GM12878 (cell line): ENCODE data around the gene NXPH1. TPM values are rescaled to one million over a fixed set of nuclear protein-coding genes. Genes with fewer than 3 reads are reported as not detected.

Experiments
- ATAC-seq: fragments of 200-7000 bp; cut with Tn5 transposase; 3 replicates; pipeline ENCODE4 v1.9.1; 2020; ENCODE audit warnings: mild to moderate bottlenecking, moderate library complexity
- BruUV-seq: library from RNA; stranded (reverse); fragments of 400-500 nt; replicated peaks from 2 replicates; lab custom pipeline; 2021; lab: Mats Ljungman, UMichigan
- CTCF ChIA-PET: fragments of 300-600 bp; sonication (Branson Sonifier 250); formaldehyde crosslinking; extraction: SDS; loops from one replicate; lab custom pipeline; 2021; ENCODE audit warnings: inconsistent platforms; lab: Yijun Ruan, JAX
- POLR2A ChIA-PET: fragments of 350-600 bp; formaldehyde crosslinking; extraction: SDS; loops from one replicate; lab custom pipeline; 2021; ENCODE audit warnings: inconsistent platforms; lab: Charles Lee
- RAD21 ChIA-PET: fragments of 300-600 bp; sonication (Branson Sonifier 250); formaldehyde crosslinking; loops from one replicate; lab custom pipeline; 2023; ENCODE audit warnings: antibody characterized with exemption; ENCODE audit not compliant: unreplicated experiment; lab: Charles Lee
- SMC1A ChIA-PET: fragments of 300-600 bp; sonication (Branson Sonifier 250); formaldehyde crosslinking; loops from one replicate; lab custom pipeline; 2023; ENCODE audit not compliant: unreplicated experiment, uncharacterized antibody; lab: Charles Lee
- DNase-seq: peaks from one replicate; pipeline ENCODE4 v3.0.0-alpha.2; 2011; ENCODE audit warnings: low read depth, low spot score
- FAIRE-seq: peaks from 3 replicates; lab custom pipeline; 2011; peaks lifted over from hg19 to GRCh38; lab: Jason Lieb, UNC
- H2AFZ ChIP-seq: 2 replicates; pipeline ENCODE4 v1.6.0; 2011; ENCODE audit warnings: low read depth, low read length, control low read depth; ENCODE audit not compliant: control insufficient read depth
- H3K27ac ChIP-seq: 2 replicates; pipeline ENCODE4 v1.5.1; 2011; ENCODE audit warnings: control low read depth; ENCODE audit not compliant: control insufficient read depth, insufficient read depth
- H3K27me3 ChIP-seq, 2 experiments: replicated peaks in 1 of 2; 2 replicates each; pipeline versions ENCODE4 v1.6.0 to v1.6.1; 2011; ENCODE audit warnings: low read length in 1 of 2; ENCODE audit not compliant: control insufficient read depth in 2 of 2, insufficient read depth in 2 of 2
- H3K36me3 ChIP-seq, 2 experiments: 2 replicates each; pipeline ENCODE4 v1.5.1; 2011; ENCODE audit warnings: low read length in 1 of 2; ENCODE audit not compliant: control insufficient read depth in 2 of 2, insufficient read depth in 2 of 2
- H3K4me1 ChIP-seq: 2 replicates; pipeline ENCODE4 v1.6.1; 2011; ENCODE audit warnings: mild to moderate bottlenecking, low read length, moderate library complexity, mixed read lengths; ENCODE audit not compliant: control insufficient read depth, insufficient read depth
- H3K4me2 ChIP-seq: 2 replicates; pipeline ENCODE4 v1.6.0; 2011; ENCODE audit warnings: control low read depth; ENCODE audit not compliant: control insufficient read depth, insufficient read depth
- H3K4me3 ChIP-seq: fragments of 200-600 bp; sonication (generic); 2 replicates; pipeline ENCODE4 v1.5.1; 2016
- H3K79me2 ChIP-seq: 2 replicates; pipeline ENCODE4 v1.6.0; 2011; ENCODE audit warnings: low read length; ENCODE audit not compliant: control insufficient read depth, insufficient read depth
- H3K9ac ChIP-seq: 2 replicates; pipeline ENCODE4 v1.8.0; 2011; ENCODE audit warnings: low read length, control low read depth, mixed read lengths; ENCODE audit not compliant: control insufficient read depth, insufficient read depth
- H3K9me3 ChIP-seq: replicated peaks from 3 replicates; pipeline ENCODE4 v1.5.1; 2011; ENCODE audit warnings: mild to moderate bottlenecking, low read length; ENCODE audit not compliant: control insufficient read depth, insufficient read depth
- H4K20me1 ChIP-seq: 2 replicates; pipeline ENCODE4 v1.6.0; 2011; ENCODE audit not compliant: control insufficient read depth, insufficient read depth
- ATF3 ChIP-seq: IDR thresholded peaks from 2 replicates; pipeline ENCODE4 v1.6.1; 2011; ENCODE audit warnings: low read depth, mild to moderate bottlenecking, low read length, moderate library complexity, borderline replicate concordance; ENCODE audit errors: extremely low read depth
- BCL11A ChIP-seq: IDR thresholded peaks from 2 replicates; pipeline ENCODE4 v1.6.1; 2011; ENCODE audit warnings: low read depth, low read length
- E2F8 ChIP-seq: fragments of 450-650 bp; IDR thresholded peaks from 2 replicates; pipeline ENCODE4 v1.6.1; 2018; ENCODE audit warnings: mild to moderate bottlenecking, low read depth, moderate library complexity; ENCODE audit not compliant: partially characterized antibody
- EED ChIP-seq: sonication (generic); IDR thresholded peaks from 2 replicates; pipeline ENCODE4 v1.6.1; 2016; ENCODE audit warnings: antibody characterized with exemption, low read depth
- GATAD2B ChIP-seq: fragments of 450-650 bp; conservative IDR thresholded peaks from 2 replicates; pipeline ENCODE4 v1.6.1; 2017; ENCODE audit warnings: low read depth, mild to moderate bottlenecking, moderate library complexity
- JUNB ChIP-seq: IDR thresholded peaks from 2 replicates; pipeline ENCODE4 v1.6.1; 2016; ENCODE audit warnings: antibody characterized with exemption, mild to moderate bottlenecking
- NFYB ChIP-seq: IDR thresholded peaks from 2 replicates; pipeline ENCODE4 v1.6.1; 2011; ENCODE audit warnings: low read depth, mild to moderate bottlenecking, low read length, improper control_type of control experiment, moderate library complexity; ENCODE audit not compliant: insufficient read depth
- POLR2A ChIP-seq: IDR thresholded peaks from 2 replicates; pipeline ENCODE4 v1.6.1; 2011; ENCODE audit warnings: low read depth, mild to moderate bottlenecking, low read length
- SUZ12 ChIP-seq: fragments of 200-600 bp; sonication (generic); IDR thresholded peaks from one replicate; pipeline ENCODE4 v1.6.1; 2018; ENCODE audit warnings: antibody characterized with exemption, mild to moderate bottlenecking; ENCODE audit not compliant: unreplicated experiment
- TBL1XR1 ChIP-seq: IDR thresholded peaks from 2 replicates; pipeline ENCODE4 v1.6.1; 2012; ENCODE audit warnings: low read depth, low read length, improper control_type of control experiment
- WGBS: methylation state at CpG from one replicate; pipeline ENCODE4 v1.1.6; 2016; ENCODE audit warnings: low lambda C conversion rate; ENCODE audit not compliant: insufficient replicate concordance, insufficient coverage; ENCODE audit errors: missing lambda C conversion rate; 5-methylcytosine and 5-hydroxymethylcytosine counted together
- in situ Hi-C: fragments of 300-500 bp; cut with MboI; formaldehyde crosslinking; loops from 9 replicates; pipeline ENCODE4 v1.14.3; 2018; ENCODE audit warnings: mixed read lengths
- intact Hi-C: fragments of 100-400 bp; cut with micrococcal nuclease; formaldehyde crosslinking; loops from one replicate; pipeline ENCODE4 v1.14.2; 2022; ENCODE audit not compliant: unreplicated experiment
- polyA plus RNA-seq, 11 experiments: library from polyadenylated mRNA; depleted of rRNA in 4 of 11; unstranded in 6 of 11; stranded (reverse) in 5 of 11; fragments of >200 nt; fragmentation: Nextera tagmentation in 4 of 11; fragmentation: Illumina TruSeq in 1 of 11; extraction: Ambion mirVana in 4 of 11; extraction: Trizol in 1 of 11; gene quantifications; 1 replicate in 1 of 11; 2 replicates in 10 of 11; pipeline versions ENCODE4 v1.2.1 to v1.2.3, GENCODE V29; 2011 to 2016; ENCODE audit warnings: inconsistent platforms in 2 of 11, missing spikeins in 2 of 11, low read depth in 1 of 11
- total RNA-seq, 4 experiments: library from RNA; depleted of rRNA in 3 of 4; stranded (reverse); fragments of >200 nt in 3 of 4; fragmentation: Illumina TruSeq in 1 of 4; extraction: Trizol in 1 of 4; gene quantifications; 2 replicates each; pipeline versions ENCODE4 v1.2.1 to v1.2.3, GENCODE V29; 2013 to 2021
- TF ChIP-seq, protein P1 (sequence below): fragments of 450-650 bp; formaldehyde crosslinking; IDR thresholded peaks from 2 replicates; pipeline ENCODE4 v1.4.0; 2020; ENCODE audit warnings: mild to moderate bottlenecking, moderate library complexity
- TF ChIP-seq, protein P2 (sequence below): IDR thresholded peaks from 2 replicates; pipeline ENCODE4 v1.6.1; 2012; ENCODE audit warnings: low read length, inconsistent platforms

NXPH1 gene
- total and polyA plus RNA-seq, 10 of the 15 experiments (the other 5 are each of a cell fraction or from before 2014, with no cell fraction given), result 0.06 to 0.34 TPM; not detected in 8

DNA sequence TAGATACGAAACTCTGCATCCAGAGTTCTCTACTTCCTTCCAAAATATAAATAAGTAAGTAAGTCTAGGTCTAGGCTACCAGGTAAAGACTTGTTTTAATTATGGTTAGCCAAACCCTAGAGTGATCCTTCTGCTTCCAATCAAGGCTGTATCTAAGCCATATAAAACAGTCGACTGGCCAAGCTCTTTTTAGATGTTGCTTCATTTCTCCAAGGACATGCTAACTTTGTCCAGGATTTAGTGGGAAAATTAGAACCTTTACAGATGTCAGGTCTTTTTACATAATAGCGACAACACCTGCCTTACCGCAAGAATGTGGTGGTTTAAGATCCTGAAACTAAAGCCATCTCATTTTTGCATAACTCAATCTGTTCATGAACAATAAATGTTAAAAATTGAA is 156.8 kb downstream of the NXPH1 start (continued):
- no peak for TF ChIP-seq NFYB
- TF ChIP-seq BCL11A, result no peak
- TF ChIP-seq SUZ12, result no peak
- TF ChIP-seq EED, result no peak
- TF ChIP-seq, all 136 proteins: peak for 0

DNA sequence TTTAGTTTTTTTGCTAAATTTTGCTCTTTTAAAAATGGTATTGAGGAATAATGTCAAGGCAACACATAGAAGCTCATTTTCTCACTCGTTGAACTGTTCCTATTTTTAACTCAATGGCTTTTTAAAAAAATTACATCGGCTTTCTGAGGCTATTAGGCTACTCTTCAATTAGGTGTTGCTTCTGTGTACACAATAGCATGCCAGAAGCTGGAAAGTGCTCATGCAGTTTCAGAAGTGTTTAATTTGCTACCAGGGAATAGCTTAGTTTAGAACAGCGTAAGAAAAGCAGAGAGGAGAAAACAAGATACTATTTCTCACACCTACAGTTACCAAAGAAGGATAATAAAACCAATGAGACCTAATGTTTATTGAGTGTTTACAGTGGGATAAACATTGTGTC is 157.4 kb downstream of the NXPH1 start:
- ChIA-PET CTCF (interaction anchor here (1.2 kb wide), 1 partner anchor 90 kb away, joined by 3 read pairs; no protein-coding TSS in a partner anchor), SMC1A (interaction anchor here (1.0 kb wide), 1 partner anchor 9 kb away, joined by 3 read pairs; no protein-coding TSS in a partner anchor), POLR2A (no interaction called here), RAD21 (no interaction called here)
- Histone ChIP-seq H3K4me1 (no peaks in the 10 kb centered on the region), H3K4me3 (no peak overlapping the region), H2AFZ (no peak overlapping the region), H3K4me2 (no peak overlapping the region), H3K79me2 (no peaks in the 10 kb centered on the region), H3K9ac (no peak overlapping the region), H3K9me3 (no peaks in the 10 kb centered on the region), H3K27me3 (no peaks in the 10 kb centered on the region), H4K20me1 (no peaks in the 10 kb centered on the region), H3K36me3 (no peaks in the 10 kb centered on the region), H3K27ac (no peak overlapping the region)
- BruUV-seq, result no TSS peak
- in situ Hi-C loops (no loop called here), intact Hi-C loops (no loop called here)
- DNase-seq, result no peak
- no peak for ATAC-seq
- TF ChIP-seq, protein P1, sequence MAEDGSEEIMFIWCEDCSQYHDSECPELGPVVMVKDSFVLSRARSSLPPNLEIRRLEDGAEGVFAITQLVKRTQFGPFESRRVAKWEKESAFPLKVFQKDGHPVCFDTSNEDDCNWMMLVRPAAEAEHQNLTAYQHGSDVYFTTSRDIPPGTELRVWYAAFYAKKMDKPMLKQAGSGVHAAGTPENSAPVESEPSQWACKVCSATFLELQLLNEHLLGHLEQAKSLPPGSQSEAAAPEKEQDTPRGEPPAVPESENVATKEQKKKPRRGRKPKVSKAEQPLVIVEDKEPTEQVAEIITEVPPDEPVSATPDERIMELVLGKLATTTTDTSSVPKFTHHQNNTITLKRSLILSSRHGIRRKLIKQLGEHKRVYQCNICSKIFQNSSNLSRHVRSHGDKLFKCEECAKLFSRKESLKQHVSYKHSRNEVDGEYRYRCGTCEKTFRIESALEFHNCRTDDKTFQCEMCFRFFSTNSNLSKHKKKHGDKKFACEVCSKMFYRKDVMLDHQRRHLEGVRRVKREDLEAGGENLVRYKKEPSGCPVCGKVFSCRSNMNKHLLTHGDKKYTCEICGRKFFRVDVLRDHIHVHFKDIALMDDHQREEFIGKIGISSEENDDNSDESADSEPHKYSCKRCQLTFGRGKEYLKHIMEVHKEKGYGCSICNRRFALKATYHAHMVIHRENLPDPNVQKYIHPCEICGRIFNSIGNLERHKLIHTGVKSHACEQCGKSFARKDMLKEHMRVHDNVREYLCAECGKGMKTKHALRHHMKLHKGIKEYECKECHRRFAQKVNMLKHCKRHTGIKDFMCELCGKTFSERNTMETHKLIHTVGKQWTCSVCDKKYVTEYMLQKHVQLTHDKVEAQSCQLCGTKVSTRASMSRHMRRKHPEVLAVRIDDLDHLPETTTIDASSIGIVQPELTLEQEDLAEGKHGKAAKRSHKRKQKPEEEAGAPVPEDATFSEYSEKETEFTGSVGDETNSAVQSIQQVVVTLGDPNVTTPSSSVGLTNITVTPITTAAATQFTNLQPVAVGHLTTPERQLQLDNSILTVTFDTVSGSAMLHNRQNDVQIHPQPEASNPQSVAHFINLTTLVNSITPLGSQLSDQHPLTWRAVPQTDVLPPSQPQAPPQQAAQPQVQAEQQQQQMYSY, result no peak
- TF ChIP-seq TBL1XR1 (no peak), ATF3 (no peak), E2F8 (no peak), JUNB (no peak), GATAD2B (no peak), POLR2A (no peak)
- TF ChIP-seq, protein P2, sequence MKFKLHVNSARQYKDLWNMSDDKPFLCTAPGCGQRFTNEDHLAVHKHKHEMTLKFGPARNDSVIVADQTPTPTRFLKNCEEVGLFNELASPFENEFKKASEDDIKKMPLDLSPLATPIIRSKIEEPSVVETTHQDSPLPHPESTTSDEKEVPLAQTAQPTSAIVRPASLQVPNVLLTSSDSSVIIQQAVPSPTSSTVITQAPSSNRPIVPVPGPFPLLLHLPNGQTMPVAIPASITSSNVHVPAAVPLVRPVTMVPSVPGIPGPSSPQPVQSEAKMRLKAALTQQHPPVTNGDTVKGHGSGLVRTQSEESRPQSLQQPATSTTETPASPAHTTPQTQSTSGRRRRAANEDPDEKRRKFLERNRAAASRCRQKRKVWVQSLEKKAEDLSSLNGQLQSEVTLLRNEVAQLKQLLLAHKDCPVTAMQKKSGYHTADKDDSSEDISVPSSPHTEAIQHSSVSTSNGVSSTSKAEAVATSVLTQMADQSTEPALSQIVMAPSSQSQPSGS, result no peak
- 32% methylated on average over 3 of the region's 3 CpGs for WGBS
- no peak for FAIRE-seq
